Endothelial cell of hepatic sinusoid (primary cell): ENCODE results near the gene SREBF1.
"Not testable (repeated sequence)": the region's sequence is repeated elsewhere in the genome, so short reads cannot be mapped to it uniquely, and the experiment has no call there.

Experiments
- in situ Hi-C: cut with HindIII; loops from 2 replicates; pipeline ENCODE4 v1.10.0; 2017; ENCODE audit warnings: low sequenced_read_pairs

SREBF1 gene

GRCh38 chr17:17814162-17815061 is 22.4 kb downstream of the SREBF1 start:
- in situ Hi-C loops, result loop anchor here (5.0 kb wide), 2 partner anchors 38 to 73 kb away; no protein-coding TSS in a partner anchor

GRCh38 chr17:17813725-17814095 is 23.1 kb downstream of the SREBF1 start:
- in situ Hi-C loops, result loop anchor here (5.0 kb wide), 2 partner anchors 39 to 74 kb away; no protein-coding TSS in a partner anchor

- in situ Hi-C loops, result loop anchor here (5.0 kb wide), 2 partner anchors 39 to 74 kb away; no protein-coding TSS in a partner anchor
Observed at GRCh38 chr17:17813055-17813724, 23.6 kb downstream of the SREBF1 start.

- in situ Hi-C loops, result loop anchor here (5.0 kb wide), 2 partner anchors 40 to 75 kb away; no protein-coding TSS in a partner anchor
Observed at GRCh38 chr17:17812211-17813054, 24.4 kb downstream of the SREBF1 start.

- in situ Hi-C loops, result loop anchor here (5.0 kb wide), 2 partner anchors 41 to 76 kb away; no protein-coding TSS in a partner anchor
Observed at GRCh38 chr17:17811381-17812210, 25.2 kb downstream of the SREBF1 start.

- in situ Hi-C loops, result loop anchor here (5.0 kb wide), 2 partner anchors 41 to 76 kb away; no protein-coding TSS in a partner anchor
Observed at GRCh38 chr17:17810895-17811248, 25.9 kb downstream of the SREBF1 start.

- in situ Hi-C loops, result loop anchor here (5.0 kb wide), 2 partner anchors 42 to 77 kb away; no protein-coding TSS in a partner anchor
Observed at GRCh38 chr17:17810084-17810894, 26.5 kb downstream of the SREBF1 start.

- in situ Hi-C loops, result loop anchor here (5.0 kb wide), 2 partner anchors 43 to 78 kb away; no protein-coding TSS in a partner anchor
Observed at GRCh38 chr17:17809531-17810083, 27.2 kb downstream of the SREBF1 start.

- in situ Hi-C loops, result no loop called here
Observed at GRCh38 chr17:17808706-17809432, 27.9 kb downstream of the SREBF1 start.

- in situ Hi-C loops, result not testable (repeated sequence)
Observed at GRCh38 chr17:17808200-17808599, 28.6 kb downstream of the SREBF1 start.

GRCh38 chr17:17807440-17807839 is 29.3 kb downstream of the SREBF1 start:
- in situ Hi-C loops, result no loop called here

- in situ Hi-C loops, result no loop called here
Observed at GRCh38 chr17:17806611-17807274, 30.0 kb downstream of the SREBF1 start.

GRCh38 chr17:17806035-17806434 is 30.8 kb downstream of the SREBF1 start:
- in situ Hi-C loops, result no loop called here

GRCh38 chr17:17805575-17805974 is 31.2 kb downstream of the SREBF1 start:
- in situ Hi-C loops, result no loop called here

- in situ Hi-C loops, result no loop called here
Observed at GRCh38 chr17:17804007-17804406, 32.8 kb downstream of the SREBF1 start.

- in situ Hi-C loops, result no loop called here
Observed at GRCh38 chr17:17801800-17802481, 34.8 kb downstream of the SREBF1 start.

- in situ Hi-C loops, result no loop called here
Observed at GRCh38 chr17:17800504-17801021, 36.2 kb downstream of the SREBF1 start.
